NCI-H460 (cell line): ENCODE results near the gene MNX1. TPM values are rescaled to one million over a fixed set of nuclear protein-coding genes. Genes with fewer than 3 reads are reported as not detected.
A peak's percentile ranks its signal among the peaks of the same experiment; 100 is the strongest.

Experiments used
- DNase-seq: peaks from one replicate; pipeline ENCODE4 v3.0.0-alpha.2; 2016; ENCODE audit warnings: low read depth; ENCODE audit errors: extremely low read depth
- polyA plus RNA-seq: library from polyadenylated mRNA; depleted of rRNA; stranded (reverse); fragments of >200 nt; gene quantifications from 2 replicates; pipeline ENCODE4 v1.2.3, GENCODE V29; 2014; cell fraction: nucleus; rRNA removed
- total RNA-seq: library from RNA; depleted of rRNA; stranded (reverse); fragments of >200 nt; shearing (Covaris generic); gene quantifications from 2 replicates; pipeline ENCODE4 v1.2.3, GENCODE V29; 2014; rRNA removed

MNX1 gene
- total RNA-seq: 1.8 and 2.7 TPM in 2 replicates
- polyA plus RNA-seq: 5.2 and 18.6 TPM in 2 replicates

DNA sequence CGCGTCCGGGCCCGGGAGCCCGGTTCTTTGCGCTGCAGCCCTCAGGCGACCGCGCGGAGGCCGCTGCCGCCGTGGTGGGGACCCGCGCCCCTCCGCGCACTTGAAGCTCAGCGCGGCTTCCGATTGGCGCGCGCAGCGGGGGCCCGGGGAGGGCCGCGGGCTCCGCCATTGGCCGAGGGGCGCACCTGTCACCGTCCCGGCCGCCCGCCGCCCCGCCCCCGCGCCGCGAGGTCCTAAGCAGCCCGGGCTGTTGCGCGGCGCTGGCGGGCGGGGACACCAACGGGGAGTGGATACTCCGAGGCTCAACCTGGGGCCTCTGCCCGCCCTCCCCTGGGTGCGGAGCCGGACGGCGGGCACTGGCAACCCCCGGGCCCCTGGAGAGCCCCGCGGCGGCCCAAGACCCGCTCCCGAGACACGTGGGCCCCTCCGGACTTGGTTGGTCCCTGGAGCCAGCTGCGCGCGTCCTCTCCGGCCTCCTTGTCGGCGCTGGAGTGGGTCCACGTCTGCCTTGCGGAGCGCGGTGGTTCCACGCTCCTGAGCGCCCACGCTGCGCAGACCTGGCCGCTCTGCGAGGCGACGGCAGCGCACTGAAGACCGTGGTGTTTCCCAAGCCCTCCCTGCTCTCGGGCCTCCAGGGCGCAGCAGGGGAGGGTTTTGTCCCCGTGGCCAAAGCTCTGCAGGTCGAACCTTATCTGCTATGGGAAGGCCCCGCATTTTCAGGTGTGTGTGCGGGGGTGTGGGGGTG lies at the start of gene MNX1:
MNX1 (minus strand) TSS at position 76 of the 745 bp plus-strand sequence. CDS start 313 bp downstream, outside the sequence.
- DNase-seq: peak; percentile 80

DNA sequence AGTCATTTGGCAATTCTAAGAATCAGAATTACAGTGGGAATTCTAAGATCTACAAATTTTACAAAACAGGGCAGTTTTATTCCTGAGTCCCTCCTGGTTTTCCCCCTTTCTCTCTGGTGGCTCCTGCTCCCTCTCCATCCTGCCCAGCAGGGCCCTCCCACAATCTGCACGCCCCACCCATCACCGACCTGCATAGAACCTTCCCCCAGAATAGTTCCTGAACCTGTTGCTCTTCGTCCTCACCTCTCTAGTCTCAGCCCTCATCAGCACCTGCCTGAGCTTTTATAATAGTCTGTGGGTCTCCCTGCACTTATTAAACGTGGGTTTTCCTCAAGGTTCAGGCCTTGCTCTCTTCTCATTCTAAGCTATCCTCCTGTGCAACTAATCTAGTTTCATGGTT lies 49.1 kb upstream of the MNX1 start:
- DNase-seq: no peak

DNA sequence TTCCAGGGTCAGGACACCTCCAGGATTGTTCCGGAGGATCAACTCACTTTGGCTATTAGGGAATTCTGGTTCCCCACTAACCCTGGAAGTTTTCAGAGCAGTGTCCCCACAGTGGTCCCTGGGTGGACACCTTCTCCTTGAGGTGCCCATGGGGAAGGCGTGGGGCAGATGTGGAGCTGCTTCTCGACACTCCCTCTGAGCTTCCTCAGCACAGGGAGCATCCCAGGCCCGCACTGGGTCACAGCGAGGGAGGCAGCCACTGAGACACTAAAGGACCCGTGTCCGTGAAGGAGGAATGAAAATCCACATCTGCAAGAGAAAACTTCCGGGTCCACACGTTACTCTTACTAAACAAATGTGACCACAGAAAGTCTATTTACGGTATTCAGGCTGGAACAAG lies 48.2 kb upstream of the MNX1 start:
- DNase-seq: no peak

DNA sequence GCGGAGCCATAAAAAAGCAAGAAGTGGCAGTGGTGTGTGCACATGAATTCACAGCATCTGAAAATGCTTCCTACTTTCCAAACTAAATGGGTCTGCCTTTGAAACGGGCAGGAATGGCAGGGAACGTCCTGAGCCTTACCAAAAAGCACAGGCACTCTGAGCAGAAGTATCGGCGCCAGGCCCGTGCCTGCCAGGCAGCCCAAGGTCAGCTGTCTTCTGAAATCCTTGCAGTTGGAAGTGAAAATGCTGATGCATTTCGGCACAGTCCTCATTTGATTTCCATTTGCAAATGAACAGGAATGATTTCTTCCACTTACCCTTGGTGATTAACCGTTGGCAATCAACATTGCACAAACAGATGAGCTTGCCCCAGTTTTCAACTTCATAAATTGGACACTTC lies 47.6 kb upstream of the MNX1 start:
- DNase-seq: no peak

DNA sequence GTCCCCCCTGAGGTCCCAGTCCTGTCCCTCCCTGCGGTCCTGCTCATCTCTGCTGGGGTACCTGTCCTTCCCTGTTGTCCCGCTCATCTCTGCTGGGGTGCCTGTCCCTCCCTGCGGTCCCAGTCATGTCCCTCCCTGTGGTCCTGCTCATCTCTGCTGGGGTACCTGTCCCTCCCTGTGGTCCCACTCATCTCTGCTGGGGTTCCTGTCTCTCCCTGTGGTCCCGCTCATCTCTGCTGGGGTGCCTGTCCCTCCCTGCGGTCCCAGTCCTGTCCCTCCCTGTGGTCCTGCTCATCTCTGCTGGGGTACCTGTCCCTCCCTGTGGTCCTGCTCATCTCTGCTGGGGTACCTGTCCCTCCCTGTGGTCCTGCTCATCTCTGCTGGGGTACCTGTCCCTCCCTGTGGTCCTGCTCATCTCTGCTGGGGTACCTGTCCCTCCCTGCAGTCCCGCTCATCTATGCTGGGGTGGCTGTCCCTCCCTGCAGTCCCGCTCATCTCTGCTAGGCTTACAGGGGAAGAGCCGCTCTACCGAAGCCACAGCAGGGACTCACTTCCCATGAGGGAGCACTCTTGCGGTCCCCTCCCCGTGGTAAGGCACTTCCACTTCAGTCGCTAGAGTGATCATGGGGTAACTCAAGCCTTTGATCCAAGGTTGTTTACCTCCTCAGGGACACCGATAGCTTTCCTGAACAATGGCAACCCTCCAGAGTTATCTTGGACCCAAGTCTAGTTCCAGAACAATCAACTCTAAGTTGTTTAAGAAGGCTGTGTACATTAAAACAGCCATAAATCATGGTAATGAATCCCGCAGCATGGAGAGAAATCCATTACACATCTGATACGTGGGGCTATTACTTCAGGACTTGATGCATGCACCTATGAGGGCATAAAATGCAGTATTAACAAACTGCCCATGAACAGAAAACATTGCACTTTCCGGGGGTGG lies 46.8 kb upstream of the MNX1 start:
- DNase-seq: no peak

DNA sequence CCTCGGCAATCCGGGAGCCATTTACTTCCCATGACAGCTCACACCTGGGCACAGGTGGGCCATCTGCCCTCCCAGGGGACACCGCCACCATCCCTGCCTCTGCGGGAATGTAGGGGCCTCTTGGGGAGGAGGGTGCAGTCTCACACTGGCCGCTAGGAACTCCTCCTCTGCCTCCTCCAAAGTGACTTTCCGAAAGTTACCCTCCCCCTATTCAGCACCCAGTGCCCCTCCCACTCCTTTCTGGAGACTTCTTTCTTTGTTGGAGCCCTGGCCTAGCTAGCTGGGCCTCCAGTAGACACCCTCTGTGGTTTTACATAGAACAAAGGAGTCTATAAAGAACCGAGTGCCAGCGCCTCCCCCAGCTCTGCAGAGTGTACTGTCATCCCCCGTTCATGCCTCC lies 45.8 kb upstream of the MNX1 start:
- no peak for DNase-seq

DNA sequence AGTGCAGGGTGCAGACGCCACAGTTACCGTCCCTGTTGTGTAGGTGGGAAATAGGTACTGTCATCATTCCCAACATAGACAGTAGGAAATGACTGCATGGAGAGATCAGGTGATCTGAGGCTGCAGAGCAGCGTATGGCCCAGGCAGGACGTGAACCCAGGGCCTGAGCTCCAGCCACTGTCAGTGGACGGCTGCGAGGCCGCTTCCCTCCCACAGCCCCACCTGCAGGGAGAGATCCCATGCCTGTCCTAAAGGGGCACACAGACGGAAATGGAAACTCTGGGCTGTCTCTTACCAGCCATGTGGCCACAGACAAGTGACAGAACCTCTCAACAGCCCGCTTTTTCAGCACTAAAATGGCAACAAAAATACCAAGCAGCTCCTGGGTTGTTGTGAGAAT lies 44.5 kb upstream of the MNX1 start:
- no peak for DNase-seq

DNA sequence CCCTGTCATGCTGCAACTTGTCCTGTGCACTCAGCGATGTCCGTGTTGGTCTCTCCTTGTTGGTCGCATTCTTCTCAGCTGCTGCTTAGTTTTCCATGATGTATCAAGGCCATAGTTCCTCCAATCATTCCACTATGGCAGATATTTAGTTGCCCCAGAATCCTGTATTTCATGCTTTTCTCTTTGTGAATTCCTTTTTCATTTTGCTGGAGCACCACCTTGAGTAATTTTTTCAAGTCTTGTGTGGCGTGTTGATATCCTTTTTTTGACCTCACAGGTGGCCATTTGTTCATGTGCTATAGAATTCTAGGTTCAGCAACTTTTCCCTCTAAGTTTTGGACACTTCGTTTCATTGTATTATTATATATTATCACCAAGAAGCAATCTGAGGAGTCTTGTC lies 42.7 kb upstream of the MNX1 start:
- DNase-seq: no peak

DNA sequence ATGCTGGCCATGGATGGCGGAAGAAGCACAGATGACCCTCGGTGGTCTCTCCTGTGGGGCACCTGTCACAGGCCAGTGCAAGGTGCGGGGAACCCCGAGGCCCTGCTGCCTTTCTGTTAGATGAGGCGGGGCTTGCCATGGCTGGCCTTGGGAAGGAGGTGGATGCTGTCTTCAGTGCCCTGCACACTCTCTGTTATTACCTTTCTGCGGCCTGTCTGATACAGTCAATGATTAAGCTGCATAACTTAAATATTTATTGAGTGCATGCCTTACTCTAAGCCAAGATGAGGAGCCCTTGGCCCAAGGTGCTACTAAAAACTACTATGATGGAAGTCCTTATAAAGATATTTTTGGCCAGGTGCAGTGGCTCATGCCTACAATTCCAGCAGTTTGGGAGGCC lies 36.7 kb upstream of the MNX1 start:
- DNase-seq: no peak

DNA sequence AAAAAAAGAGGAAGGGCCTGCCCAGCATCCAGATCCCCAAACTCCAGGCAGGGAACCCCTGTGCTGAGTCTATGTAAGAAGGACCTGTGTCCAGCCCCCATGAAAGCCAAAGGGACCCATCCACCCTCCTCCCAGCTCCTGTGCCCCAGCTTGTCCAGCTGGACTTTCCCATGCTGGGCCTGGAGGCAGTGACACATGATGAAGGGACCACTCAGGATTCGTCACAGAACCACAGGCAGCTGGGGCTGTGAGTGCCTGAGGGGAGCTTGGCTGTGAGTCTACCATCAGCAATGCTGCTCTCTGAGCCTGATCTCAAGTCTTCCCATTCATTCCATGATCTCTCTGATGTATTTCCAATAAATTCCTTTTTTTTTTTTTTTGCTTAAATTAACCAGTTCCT lies 36.2 kb upstream of the MNX1 start:
- no peak for DNase-seq

DNA sequence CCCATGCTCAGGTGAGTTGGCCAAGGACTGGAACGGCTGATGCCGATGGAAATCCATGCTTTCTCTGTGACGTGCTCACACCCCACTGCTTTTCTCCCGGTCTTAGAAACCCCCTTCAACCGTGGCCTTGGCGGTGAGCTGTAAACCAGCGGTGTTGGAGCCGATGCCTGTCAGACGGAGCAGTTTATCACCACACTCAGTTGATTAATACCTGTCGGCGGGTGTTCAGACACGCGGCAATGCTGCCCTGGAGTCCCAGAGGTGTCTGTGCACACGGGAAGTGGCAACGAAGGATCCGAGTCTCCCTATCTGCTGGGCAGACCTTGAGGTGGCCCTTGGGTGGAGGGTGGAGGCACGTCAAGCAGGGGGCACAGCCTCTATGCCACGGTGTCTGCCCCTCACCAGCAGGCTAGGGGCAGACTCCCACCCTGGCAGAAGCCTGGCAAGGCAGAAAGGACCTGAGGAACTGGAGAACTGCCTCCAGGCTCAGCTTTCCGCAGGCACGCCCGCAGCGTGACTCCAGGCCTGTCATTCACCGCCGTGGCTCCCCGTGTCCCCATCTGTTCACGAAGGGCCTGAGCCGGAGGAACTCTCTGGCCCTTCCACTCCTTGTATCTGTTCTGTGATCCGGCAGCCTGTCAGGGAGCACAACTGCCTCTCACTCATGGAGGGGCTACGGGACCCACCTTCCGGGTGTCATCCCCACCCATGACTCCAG lies 34.6 kb upstream of the MNX1 start:
- no peak for DNase-seq

DNA sequence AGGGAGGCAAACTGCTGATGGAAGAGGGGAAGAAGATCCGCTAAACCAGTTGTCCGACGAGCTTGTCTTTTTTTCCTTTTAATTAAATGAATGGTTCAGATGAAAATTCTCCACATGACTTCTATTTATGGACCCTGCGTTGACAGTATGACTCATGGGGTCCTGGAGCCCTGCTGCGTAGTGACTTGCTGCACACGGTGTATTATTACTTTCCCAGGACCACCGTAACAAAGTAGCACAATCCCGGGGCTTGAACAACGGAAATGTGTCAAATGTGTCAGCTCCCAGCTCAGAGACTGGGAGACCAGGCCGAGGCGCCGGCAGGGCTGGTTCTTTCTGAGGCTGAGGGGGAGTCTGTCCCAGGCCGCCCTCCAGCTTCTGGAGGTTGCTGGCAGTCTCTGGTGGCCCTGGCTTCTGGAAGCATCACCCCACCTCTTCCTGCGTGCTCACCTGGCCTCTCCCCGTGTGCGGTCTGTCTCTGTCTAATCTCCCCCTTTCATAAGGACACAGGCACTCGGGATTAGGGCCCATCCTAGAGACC lies 33.8 kb upstream of the MNX1 start:
- no peak for DNase-seq

DNA sequence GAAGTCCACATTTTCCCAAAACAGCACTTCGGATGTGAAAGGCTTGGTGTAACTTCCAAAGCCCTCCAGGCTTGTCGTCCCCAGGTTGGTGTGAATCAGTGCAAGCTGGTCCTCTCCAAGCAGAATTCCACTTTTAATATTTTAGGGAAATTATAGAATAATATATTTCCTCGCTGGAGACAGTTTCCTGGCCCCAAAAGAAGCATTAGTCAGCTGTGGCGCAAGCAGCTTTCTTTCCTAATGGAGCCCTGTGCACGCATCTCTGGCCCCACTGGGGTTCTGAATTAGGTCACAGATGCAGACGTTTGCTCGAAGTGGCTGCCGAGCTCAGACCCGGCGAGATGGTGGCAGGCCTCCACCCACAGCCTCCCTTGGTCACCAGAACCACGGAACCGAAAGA lies 33.3 kb upstream of the MNX1 start:
- DNase-seq: no peak

DNA sequence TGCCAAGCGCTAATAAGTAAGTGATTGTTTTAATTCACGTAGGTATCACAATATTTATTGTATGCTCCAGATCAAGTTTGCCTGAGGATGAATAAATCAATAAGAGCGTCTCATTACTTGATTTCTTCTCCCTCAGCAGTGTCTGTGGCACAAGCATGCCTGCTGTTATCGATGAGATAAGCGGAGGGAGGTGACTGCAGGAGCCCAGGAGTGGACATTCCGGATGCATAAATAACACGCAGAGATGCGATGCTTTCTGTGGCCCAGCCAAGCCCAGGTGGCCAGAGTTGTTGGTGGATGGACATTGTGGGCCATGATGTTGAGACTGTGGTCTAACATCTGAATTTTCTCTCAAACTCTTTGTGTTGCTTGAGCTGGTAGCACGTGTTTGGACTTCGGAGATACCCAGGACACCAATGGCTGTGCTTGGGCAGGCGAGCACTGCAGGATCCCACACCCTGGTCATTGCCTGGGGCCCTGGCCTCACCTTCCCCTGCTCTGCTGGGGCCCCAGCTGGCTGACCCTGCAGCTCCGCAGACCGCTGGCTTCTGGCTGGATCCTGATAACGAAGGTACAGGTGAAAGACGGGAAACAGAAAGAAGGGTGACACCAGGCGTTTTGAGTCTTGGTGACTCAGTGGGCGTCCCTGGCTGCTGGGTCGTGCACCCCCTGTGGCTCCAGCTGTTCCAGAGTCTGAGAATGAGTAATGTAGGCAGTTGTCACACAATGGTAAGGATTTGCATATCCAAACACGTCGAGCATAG lies 31.2 kb upstream of the MNX1 start:
- DNase-seq: no peak

DNA sequence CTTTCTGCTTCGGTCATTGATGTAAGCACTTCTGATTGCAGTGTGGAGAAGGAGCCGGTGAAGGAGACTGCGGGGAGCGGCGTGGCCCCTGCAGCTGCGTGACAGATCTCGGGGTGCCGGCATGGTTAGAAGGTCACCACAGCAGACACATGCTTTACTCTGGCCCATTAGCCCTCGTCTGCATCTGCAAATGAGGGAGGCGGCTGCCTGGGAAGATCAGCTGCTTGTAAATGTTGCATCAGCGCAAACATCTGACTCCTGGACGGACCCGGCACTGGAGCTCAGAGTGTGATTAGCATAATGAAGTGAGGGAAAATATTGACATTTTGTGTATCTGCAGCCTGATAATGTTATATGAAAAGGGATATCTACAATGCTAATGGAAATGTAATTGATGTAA lies 30.5 kb upstream of the MNX1 start:
- DNase-seq: no peak

DNA sequence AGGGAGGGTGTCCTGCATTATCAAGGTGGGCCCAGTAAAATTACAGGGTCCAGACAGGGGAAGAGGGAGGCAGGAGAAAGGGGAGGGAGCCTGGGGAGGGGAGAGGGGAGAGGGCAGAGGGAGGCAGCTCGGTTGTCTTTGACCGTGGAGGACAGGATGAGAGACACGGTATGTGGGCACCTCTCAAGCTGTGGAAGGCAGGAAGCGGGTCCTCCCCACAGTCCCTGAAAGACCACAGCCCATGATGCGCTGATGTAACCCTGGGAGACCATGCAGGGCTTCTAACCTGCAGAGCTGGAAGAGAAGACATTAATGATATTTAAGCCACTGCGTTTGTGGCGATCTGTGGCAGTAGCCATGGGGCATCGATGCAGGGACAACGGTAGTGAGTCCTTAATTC lies 27.2 kb upstream of the MNX1 start:
- no peak for DNase-seq

DNA sequence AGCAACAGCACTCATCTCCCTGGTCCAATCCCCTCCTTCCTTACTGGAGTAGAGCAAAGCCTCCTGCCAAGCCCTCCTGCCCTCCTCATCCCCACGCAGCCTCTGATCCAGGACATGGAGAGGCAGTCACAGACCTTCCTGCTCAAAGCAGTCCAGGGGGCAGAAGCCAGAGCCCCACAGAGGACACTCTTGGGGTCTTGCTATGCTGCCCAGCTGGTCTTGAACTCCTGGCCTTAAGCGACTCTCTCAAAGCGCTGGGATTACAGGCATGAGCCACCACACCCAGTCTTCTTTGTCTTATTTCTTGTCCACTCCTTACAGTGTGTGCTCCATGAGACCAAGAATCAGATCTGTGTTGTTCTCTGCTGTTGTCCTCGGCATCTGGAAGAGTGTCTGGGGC lies 26.6 kb upstream of the MNX1 start:
- DNase-seq: no peak

DNA sequence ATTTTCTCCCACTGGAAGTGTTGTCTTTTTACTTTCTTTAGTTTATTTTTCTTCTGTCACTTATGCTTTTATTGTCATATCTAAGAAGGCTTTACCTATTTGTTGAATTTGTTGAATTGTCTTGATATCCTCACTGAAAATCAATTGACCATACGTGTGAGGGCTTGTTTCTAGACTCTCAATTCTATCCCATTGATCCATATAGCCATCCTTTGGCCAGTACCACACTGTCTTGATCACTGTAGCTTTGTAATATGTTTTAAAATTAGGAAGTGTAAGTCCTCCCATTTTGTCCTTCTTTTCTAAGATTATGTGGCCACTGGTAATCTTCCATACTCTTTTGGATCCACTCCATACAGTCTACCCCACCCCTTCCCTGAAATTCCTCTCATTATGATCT lies 25.5 kb upstream of the MNX1 start:
- DNase-seq: no peak

DNA sequence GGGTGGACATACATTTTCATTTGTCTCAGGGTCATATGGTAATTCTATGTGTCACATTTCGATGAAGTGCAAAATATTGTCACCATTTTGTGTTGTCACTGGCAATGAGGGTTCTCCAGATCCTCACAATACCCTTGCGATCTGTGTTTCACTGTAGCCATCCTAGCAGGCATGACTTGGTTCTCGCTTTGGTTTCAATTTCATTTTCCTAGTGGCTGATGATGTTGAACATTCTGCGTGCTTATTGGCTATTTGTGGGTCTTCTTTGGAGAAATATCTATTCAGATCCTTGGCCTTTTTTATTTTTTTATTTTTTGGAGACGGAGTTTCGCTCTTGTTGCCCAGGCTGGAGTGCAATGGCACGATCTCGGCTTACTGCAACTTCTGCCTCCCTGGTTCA lies 24.8 kb upstream of the MNX1 start:
- DNase-seq: no peak
